Stimulated activated CD4-positive, alpha-beta T cell treated with anti-CD3 and anti-CD28 coated beads, TNF-alpha, amount 100 ng/mL, for 48 hours (primary cell): ENCODE measurements around the gene KRT7.
"Not testable (repeated sequence)": the region's sequence is repeated elsewhere in the genome, so short reads cannot be mapped to it uniquely, and the experiment has no call there.

Experiments
- DNase-seq, 3 donors: peaks; one replicate each; pipeline ENCODE4 v3.0.0-alpha.2; 2020; ENCODE audit warnings: low read depth in 3 of 3

KRT7 gene

DNA sequence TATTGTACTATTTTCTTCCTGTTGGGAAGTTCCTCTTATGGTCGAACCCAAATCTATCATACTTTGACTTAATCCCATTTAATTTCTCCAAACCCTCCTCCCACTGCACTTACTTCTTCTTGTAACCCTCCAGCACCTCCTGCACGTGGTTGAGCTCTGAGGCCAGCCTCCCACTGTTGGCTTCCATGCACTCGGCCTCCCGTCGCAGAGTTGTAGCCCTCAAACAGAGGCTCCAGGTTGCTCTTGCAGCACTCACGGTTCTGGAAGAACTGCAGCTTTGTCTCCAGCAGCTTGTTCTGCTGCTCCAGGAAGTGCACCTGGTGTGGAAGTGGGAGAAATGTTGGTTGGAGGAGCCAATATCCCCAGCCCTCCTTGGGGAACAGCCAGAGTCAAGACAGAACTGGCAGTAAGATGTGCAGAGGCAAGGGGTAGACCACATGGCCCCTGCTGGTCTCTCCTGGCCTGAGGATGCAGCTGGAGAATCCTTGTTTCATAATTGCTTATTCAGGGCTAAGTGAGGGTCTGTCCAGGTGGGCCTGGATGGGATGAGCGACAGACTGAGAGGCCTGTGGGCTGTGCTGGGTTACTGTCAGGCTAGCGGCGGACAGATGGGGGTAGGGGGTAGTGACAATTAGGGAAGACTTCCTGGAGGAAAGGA, 23.0 kb downstream of the KRT7 start:
- no peak for DNase-seq

DNA sequence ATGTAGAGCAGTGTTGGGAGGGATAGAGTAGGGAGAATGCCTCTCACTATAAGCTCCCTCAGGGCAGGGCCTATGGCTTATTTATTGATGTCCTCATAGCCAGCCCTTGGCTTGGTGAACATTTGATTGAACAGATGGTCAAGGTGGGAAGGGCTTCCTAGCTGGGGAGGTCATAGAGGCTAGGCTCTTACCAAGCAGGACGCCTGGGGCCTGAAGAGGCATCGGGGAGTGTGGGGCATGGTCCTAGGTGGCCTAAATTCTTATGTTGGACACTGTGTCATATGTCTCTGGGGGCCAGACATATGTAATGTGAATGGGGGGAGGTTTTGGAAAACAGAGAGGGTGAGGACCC, 23.5 kb downstream of the KRT7 start:
- DNase-seq = no peak

DNA sequence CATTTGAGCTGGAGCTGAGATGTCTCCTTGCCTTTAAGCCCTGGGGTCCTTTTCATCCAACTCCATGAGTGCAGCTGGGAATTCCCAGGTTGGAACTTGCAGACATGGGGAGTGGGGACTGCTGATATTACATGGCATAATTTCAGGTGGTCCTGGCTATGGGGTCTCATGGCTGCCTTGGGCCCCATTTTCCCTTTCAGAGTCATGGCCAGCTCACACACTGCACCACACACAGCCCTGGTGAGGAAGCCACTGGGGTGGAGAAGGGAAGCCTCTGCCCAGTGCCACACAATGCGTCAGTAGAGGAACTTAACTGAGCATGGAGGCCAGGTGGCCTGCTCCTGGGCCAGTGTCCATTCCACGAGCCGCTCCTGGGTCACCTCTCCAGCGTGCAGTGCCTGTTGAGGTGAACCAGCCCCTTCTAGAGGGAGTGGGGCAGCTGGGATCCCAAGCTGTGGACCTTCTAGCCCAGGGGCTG, 24.1 kb downstream of the KRT7 start:
- DNase-seq = no peak

DNA sequence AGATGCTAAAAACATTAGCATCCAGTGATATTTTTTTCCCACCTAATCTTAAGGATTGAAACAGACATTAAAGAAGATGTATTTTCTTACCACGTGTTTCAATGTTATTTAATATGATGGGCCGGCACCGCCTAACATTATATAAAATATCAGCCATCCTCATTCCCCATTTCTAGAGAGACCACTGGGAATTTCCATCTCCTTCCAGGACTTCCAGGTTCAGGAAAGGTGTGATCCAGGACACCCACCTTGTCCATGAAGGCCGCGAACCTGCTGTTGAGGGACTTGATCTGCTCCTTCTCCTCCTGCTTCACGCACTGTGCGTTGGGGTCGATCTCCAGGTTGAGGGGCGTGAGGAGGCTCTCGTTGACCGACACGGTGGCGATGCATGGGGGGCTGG, 24.9 kb downstream of the KRT7 start:
- not testable (repeated sequence) for DNase-seq

DNA sequence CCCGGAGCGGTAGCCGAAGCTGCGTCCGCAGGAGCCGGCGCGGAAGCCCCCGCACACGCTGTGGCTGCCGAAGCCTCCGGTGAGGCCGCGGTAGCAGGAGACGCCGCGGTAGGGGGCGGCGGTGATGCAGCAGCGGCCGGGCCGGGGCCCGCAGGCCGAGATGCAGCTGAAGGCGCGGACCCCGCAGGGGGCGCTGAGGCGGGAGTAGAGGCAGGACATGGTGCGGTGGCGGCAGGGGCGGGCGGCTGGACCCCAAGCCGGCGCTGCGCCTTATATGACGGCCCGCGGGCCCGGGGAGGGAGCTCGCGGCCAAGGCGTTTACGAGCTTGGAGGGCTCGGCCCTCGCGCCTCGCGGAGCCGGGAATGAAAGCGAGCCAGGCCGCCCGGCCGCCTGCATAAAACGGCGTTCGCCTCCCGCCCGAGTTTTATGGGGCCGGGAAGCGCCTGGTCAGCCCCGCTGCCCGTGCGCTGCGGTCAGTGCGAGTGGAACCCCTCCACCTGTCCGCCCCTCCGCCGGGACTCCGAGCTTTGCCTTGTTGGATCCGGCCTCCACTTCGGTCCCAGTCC, 25.4 kb downstream of the KRT7 start:
- no peak for DNase-seq

DNA sequence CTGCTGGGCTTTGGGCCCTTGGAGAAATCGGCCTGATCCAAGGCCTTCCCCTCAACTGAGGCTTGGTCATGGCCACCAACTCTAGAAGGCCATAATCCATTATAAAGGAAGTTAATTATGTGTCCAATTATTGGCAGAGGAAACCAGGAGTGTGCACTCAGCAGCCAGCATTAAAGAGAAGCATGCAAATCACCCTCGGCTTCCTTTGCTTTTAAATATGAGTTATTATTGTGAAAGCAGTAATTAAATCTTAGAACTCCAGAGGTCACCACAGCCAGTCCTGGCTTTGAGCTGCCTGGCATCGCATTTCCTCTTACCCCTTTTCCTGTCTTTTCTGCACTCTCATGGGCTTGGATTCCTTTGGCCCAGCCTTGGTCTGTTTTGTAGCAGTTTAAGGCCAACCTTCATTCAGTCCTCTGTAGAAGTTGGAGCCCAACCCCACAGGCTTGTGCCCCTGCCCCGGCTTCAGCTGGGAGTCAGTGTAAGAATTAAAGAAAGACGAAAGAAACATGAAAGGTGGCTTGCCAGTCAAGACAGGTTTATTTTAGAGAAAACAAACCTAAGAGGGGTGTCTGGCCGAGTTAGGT, 26.7 kb downstream of the KRT7 start:
- DNase-seq = no peak

DNA sequence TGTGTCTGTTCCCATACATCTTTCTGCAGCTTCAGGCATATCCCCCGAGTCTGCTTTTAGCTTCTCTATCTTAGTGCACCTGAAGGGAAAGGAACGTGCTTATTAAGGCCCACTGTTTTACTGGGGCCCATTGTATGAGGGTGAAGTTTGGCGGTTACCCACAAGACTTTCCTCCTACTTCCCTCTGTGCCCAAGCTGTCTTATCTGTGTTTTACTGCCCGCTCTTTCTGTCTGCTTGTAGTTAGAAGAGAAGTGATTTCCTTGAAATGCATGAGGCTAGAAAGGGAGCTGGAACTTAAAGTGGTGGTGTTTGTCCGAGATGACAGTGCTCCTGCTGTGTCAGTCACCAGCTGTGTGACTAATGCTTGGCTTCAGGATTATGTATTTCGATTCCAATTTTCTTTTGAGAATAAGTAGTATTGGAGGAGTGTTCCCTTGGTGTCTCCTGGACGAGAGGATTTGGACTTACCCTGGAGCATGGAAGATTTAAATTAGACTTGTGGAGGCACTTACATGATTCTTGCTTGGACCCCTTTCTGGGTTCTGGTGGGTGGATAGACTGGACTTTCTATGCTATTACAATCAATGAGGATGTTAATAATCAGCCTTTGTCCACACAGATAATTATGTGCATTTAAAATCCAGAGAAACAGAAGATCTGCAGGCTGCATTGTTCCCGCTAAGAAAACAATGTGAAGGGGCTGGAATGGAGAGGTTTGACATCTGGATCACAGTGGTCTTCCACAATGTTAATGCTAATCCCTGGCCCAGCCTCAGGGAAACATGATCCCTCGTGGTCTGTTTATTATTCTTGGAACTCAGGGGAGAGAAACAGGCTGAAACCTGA, 27.5 kb downstream of the KRT7 start:
- no peak for DNase-seq

DNA sequence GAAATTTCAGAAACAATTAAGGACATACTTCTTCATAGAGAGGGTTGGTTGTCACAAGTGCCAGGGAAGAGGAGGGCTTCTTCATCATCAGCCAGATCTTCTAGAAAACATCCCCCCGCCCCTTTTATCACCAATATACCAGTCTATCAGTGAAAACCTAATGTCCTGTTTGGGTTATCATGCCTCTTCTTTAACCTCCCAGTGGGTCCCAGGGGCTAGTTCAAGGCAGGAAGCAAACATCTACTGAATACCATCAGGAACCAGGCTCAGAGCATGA, 28.1 kb downstream of the KRT7 start:
- DNase-seq = no peak

DNA sequence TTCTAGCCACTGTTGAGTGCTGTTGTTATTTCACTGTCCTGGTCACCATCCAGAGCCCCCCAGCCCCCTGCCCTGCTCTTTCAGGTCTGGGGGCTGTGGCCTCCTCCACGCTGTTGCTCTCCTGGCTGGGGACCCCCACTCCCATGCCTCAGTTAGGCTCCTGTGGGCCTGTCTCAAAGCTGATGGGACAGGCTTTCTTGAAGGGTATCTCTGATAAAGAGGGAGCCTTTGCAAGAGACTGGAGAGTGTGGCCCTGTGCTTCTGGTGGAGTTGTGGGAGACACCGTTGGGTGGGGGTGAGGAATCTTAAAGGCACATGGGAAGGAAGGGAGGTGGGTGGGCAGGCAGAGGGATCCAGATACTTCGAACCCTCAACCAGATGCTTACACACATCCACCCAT, 29.2 kb downstream of the KRT7 start:
- no peak for DNase-seq

DNA sequence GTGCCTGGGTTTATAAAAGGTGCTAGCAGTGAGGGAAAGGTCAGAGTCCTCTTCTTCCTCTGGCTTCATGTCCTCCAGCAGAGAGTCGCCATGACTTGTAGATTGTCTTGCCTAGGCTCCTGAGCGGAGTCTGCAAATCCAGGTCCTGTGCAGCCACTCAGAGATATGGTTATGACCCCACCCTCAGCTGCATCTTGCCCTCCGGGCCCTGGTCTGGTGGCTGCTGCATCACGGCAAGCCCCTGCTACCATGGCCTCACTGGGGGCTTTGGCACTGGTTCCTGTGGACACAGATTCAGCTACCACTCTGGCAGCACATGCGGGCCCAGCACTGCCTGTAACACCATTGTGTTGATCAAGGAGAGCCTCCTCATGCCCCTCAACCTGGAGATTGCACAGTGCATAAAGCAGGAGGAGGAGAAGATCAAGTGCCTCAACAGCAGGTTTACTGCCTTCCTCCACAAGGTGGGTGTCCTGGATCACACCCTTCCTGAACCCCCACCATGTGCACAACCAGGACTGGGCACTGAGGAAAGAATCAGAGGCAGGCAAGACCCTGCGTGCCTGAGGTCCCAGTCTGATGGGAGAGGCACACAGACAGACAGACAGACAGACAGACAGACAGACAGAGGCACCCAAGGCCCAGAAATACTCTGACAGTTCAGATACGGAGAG, 30.9 kb downstream of the KRT7 start:
- no peak for DNase-seq

DNA sequence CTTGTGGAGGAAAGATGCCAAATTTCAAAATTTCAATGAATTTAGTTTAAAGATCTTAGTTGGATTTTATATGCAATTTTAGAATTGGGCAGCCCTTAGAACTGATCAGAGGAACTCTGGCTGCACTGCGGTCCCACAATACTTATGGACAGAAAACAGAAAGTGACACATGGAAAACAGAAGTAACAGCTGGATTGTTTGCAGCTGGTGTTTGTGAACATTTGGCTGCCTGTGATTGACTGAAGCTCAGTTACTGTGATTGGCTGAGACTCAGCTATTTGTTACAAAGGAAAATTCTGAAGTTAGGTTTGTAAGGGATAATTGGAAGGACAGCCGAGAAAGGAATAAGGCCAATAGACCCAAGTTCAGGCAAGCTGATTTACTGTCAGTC, 31.4 kb downstream of the KRT7 start:
- no peak for DNase-seq

DNA sequence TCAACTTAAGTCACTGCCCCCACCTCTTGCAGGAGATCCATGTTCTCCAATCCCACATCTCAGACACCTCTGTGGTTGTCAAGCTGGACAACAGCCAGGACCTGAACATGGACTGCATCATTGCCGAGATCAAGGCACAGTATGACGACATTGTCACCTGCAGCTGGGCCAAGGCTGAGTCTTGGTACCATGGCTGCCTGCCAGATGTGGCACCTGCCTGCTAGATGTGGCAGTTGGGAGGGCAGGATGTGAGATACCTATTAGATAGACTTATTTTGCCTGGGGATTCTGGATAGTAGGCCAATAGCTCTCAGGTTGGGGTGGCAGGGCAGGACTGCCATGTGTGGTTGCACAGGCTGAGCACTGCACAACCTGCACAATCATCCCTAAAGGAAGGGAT, 33.5 kb downstream of the KRT7 start:
- no peak for DNase-seq

DNA sequence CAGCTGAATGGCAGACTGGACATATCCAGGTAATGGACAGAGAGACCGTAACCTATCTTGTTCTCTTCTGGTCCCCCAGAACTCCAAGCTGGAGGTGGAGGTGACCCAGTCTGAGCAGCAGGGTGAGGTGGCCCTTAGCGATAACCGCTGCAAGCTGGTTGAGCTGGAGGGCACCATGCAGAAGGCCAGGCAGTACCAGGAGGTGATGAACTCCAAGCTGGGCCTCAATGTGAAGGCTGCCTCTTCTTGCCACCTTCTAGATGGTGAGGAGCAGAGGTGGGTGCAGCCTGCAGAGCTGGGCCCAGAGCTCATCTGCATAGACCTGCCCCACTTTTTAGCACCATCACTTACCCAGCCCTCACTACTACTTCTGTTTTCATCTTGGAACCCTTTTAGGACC, 34.2 kb downstream of the KRT7 start:
- DNase-seq = no peak

DNA sequence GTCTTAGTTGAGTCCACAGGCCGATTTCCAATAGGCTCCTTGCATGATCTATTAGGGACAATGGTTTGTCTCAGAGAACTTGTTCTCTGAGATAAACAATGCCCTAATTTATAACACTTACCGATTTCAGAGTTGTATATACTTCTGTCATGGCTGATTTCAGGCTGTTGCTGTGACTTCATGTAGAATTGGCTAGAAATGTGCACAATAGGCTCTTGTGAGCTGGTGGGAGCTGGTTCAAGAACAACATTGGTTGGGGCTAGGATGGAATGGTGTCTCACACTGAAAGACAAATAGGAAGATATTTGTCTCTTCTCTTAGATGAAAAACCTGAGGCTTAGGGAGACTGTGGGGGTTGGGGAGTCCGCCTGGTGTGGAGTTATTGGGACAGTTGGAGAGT, 34.7 kb downstream of the KRT7 start:
- DNase-seq = no peak

DNA sequence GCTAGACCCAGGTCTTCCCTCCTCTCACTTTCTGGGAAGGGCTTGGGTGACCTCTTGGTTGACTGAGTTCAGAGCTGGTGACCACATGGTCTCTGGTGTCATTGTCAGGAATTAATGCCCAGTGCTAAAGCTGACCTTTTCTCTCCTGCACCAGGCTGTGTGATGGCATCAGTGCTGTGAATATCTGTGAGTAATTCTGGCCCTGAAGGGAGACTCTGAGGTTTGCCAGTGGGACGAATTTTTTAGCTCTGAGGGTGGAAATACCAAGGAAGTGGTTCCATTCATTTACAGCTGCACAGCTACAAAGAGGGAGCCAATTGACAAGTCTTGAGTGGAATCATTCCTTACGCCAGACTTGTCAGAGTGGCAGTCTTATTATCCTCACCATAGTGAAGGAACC, 35.2 kb downstream of the KRT7 start:
- DNase-seq = no peak

DNA sequence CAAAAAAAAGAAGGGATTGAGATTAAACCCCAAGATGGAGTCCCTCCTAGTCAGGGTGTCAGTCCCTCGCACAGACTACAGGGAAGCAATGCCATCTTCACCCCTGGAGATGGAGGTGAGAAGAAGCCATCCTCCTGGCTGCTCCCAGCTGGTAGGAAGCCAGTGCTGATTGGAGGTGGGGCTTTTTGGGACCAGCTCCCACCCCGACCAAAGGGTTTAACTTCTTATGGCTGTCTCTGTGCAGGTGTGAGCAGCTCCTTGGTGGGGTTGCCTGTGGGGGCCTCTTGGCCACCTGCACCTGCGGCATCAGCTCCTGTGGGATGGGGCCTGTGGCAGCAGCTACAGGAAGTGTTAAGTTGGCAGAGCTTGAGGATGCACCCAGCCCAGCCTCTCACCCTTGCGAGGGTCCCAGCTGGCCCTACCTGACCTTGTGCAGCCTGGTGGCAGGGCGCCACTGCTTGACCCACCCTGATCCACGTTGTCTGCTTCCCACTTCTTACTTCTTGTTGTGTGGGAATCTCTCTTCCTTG, 37.6 kb downstream of the KRT7 start:
- no peak for DNase-seq

DNA sequence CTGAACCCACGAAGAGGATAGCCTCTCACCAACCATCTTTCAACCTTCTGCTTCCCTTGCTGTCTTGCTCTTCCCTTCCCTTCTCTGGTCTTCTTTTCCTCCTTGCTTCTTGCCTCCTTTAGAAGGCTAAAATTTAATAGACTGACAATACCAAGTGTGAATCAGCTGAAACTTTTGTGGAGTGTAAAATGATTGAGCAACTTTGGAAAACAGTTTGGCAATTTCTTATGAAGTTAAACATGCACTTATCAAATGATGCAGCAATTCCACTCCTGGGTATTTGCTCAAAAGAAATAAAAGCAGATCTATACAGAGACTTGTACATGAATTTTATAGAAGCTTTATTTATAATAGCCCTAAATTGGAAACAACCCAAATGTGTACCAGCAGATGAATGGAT, 38.1 kb downstream of the KRT7 start:
- DNase-seq = no peak

DNA sequence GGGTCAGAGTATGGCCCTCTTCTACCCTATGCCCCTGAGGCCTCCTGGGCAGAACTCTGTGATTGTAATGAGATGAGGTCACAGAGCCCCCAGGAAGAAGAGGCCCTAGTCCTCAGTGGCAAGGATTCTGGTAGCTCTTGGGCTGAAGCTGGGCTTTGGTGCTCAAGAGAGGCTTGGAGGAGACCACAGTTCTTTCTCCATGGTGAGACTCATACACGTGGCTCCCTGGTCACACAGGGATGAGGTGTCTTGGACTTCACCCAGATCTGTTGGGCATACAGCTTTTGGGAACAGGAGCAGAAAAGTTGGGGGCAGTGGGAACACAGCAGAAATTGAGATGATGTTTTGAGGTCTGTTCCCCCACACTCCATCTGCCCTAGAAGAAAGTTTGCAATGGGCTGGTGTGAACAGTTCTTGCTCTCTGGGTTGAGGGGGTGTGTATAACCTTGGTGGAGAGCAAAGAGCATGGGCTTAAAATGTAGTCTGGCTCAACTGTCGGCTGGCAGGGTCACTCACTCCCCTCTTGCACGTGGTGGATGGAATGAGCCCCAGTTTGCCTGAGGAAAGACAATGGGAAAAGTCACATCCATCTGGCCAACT, 41.6 kb downstream of the KRT7 start, which contains the start of gene KRT86:
KRT86 (plus strand) TSS at position 125 of the 600 bp plus-strand sequence. CDS start 27,272 bp downstream, outside the sequence.
- no peak for DNase-seq

DNA sequence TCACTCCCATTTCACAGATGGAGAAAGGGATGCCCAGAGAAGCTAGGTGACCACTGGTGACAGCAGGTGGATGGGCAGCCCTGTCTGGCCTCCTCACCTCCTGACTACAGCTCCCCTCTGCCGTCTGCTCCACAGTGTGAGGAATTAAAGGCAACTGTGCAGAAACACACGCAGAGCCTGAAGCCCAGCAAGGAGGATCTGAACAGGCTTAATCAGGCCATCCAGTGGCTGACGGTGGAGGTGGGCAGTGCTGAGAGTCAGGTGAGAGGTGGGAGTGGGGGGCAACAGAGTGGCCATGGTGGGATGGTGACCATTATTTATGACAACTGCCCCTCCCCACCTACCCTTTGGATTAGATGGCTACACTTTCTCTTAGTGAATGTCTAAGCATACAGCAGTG, 42.6 kb downstream of the KRT7 start:
- no peak for DNase-seq

DNA sequence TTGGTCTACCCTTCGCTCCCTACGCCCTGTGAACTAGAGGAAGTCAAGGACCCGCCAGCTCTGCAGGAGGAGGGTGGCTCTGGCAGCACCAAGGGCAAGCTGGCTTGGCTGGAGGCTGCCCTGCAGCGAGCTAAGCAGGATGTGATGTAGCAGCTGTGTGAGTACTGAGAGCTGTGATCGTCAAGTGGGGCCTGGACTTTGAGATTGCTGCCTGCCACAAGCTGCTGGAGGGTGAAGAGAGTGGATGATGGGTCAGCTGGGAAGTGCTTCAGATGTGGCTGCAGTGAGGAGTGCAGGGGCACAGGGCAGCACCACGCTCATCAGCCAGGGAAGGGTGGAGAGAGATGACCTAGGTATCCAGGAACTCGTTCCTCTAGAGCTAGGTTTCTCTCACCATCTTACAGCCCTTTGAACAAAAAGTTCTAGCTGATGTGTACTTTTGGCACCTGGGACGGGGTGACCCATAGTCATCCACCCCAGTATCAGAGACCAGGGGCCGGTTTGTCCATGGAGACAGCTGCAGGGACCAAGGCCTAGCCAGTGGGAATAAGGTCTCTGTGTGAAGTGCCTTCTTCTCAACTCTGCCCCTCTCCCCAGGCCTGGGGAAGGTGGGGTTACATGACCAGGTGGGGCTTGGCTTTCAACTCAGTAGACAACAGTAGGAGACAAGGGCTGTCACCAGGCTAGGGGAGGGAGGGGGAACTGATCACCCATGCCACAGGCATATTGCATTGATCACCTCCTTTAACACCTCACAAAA, 44.6 kb downstream of the KRT7 start:
- DNase-seq = no peak
